HG03521 (cell line): Measurements from ENCODE around the gene USP46.

Experiments
- ATAC-seq: cut with Tn5 transposase; IDR thresholded peaks from one replicate; pipeline ENCODE4 v1.9.1; 2021; ENCODE audit warnings: mild to moderate bottlenecking, moderate library complexity; ENCODE audit not compliant: unreplicated experiment

Gene USP46

GRCh38 chr4:52622564-52622963, 36.5 kb downstream of the USP46 start:
- ATAC-seq = no peak

DNA sequence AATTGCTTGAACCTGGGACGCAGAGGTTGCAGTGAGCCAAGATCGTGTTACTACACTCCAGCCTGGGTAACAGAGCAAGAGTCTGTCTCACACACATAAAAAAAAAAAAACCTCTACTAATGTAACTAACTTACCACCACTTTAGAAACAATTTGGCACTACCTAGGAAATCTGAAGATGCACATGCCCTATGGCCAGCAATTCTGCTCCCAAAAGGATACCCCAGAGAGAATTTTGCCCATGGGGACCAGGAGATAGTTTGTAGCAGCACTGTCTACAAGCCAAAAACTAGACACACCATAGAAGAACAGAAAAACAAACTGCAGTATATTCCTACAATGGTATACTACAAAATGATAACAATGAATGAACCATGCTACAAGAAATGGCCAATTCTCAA, 37.5 kb downstream of the USP46 start:
- no peak for ATAC-seq

- no peak for ATAC-seq
These were observed 39.5 kb downstream of the USP46 start for GRCh38 chr4:52619591-52619931.

GRCh38 chr4:52618795-52619590, 40.1 kb downstream of the USP46 start:
- no peak for ATAC-seq

- ATAC-seq = no peak
These were observed 41.6 kb downstream of the USP46 start for GRCh38 chr4:52617336-52618020.

GRCh38 chr4:52614241-52614640, 44.9 kb downstream of the USP46 start:
- ATAC-seq = no peak

DNA sequence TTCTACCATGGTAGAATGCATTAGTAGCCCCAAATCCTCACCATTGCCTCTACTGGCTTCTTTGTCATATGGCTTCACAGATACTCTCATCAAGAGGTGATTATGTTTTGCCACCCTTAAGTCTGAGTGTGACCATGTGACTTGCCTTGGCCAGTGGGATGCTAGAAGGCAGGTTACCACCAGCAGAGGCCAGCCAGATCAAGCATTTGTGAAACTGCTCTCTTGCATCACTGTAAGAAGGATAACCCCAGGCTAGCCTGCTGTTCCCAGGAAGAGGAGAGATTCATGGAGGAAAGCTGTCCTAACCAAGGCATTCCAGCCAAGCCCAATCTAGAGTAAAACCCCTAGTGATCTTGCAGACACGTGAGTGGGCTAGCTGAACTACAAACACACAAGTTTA, 46.8 kb downstream of the USP46 start:
- no peak for ATAC-seq

- no peak for ATAC-seq
These were observed 48.0 kb downstream of the USP46 start for GRCh38 chr4:52611030-52611555.

DNA sequence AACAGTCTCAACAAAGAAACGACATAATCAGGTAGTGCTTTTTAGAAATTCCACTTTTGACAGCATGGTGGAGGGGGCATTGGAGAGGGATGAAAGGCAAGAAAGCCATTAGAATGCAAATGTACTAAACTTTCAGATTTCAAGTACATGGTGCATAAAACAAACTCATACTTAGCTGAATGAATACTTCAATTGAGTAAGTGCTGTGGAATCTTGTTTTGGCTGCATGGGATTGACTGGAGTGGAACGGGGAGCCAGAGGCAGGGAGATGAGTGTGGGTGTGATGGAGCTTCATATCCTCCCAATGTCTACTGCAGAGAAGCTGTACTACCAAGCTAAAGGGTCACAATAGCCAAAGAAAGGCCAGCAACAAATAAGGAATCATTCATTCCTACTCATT, 52.4 kb downstream of the USP46 start:
- ATAC-seq = no peak

GRCh38 chr4:52606040-52606439, 53.1 kb downstream of the USP46 start:
- no peak for ATAC-seq

DNA sequence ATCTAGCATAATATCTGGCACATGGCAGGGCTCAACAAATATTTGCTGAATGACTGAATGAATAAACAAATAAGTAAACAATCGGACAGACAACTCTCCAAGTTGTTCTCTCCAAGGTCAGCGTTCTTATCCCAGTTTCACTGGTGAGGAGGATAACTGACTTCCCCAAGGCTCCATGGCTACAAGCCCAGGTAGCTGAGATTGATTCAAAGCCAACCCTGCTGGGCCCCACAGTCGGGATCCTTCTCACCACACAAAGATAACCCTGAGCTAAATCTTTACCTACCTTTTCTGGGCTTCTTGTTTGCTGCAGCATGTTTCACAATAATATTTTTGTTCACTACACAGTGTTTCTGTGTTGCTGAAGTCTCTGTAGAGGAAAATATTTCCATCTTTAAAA, 54.9 kb downstream of the USP46 start:
- ATAC-seq = no peak

- ATAC-seq = no peak
These were observed 58.8 kb downstream of the USP46 start for GRCh38 chr4:52600275-52600674.

GRCh38 chr4:52595001-52595400, 64.1 kb downstream of the USP46 start:
- no peak for ATAC-seq

DNA sequence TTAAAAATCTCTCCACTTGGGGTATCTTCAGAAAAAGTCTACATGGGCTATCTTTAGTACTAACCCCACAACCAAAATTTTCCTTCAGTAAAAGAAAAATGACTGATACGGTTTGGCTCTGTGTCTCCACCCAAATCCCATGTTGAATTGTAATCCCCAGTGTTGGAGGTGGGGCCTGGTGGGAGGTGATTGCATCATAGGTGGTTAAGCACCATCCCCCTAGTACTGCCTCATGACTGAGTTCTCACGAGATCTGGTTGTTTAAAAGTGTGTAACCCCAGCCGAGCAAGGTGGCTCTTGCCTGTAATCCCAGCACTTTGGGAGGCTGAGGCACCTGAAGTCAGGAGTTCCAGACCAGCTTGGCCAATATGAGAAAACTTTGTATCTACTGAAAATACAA, 66.8 kb downstream of the USP46 start:
- no peak for ATAC-seq

DNA sequence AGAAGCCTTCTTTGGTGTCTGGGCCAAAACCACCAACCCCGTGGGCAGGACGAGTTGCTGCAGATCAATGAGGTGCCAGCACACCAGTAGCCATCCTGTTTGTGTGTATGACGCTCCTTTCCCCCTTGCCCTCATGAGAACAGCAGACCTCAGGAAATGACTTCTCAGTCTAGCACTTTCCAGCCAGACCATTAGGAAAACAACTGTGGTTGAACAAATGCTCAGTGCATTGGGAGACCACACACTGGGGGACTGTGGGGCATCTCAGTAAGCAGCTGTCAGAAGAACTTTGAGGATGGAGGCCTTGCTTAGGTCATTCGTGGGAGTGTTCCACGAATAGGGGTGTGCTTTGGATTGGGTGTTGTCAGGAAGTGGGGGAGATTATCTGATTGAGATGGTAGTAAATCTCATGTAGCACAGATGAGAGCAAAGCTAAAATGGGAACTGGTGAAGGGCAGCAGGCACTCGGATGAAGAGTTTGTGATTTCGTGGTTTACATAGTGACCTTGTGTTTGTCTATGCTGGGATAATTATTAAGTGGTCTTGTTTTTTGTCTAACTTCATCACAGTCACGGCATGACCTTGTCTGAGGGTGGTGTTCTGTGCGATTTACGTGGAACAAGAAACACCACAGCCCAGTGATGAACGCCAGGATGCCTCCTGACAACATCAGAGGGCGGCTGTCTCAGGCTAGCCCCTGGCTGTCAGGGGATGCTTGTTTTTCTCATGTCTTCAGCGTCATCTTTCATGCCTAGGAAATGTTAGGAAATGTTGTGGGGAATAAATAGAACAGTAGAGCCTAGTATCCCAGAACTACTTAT, 70.1 kb downstream of the USP46 start:
- ATAC-seq = no peak

DNA sequence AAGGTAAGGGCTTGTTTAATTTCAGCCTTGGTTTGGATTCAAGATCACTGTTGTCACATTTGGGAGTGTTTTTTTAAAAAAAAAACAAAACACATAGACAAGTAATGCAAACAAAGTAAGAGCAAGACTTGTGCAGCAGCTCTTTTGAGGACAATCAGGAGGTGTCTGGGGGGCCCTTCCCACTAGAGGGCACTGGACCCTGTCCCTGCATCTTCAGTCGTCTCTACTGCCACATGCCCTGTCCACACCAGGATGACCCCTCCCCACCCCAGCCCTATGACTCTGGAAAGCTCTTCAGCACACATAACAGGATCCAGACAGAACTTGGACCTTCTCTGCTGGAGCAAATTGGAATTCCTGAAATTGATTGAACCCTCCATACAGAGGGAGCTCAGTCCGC, 71.0 kb downstream of the USP46 start:
- no peak for ATAC-seq

GRCh38 chr4:52586069-52586468, 73.0 kb downstream of the USP46 start:
- ATAC-seq = no peak

DNA sequence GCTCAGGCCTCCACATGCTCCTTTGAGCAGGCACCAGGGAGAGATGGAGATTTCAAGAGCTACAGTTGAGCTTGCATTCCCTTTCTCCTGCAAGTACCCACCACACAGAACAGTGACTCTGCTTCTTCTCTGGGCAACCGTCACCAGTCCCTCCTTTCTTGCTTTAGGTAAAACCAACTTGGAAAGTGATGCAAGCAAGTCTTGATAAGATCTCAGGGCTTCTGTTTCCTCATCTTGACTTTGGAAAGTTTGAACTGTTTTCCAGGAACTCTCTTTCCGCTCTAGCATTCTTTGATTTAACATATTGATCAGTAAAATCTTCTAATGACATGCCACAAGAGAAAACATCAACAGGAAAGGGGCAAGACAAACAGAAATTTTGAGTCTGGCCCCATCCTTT, 73.7 kb downstream of the USP46 start:
- no peak for ATAC-seq

DNA sequence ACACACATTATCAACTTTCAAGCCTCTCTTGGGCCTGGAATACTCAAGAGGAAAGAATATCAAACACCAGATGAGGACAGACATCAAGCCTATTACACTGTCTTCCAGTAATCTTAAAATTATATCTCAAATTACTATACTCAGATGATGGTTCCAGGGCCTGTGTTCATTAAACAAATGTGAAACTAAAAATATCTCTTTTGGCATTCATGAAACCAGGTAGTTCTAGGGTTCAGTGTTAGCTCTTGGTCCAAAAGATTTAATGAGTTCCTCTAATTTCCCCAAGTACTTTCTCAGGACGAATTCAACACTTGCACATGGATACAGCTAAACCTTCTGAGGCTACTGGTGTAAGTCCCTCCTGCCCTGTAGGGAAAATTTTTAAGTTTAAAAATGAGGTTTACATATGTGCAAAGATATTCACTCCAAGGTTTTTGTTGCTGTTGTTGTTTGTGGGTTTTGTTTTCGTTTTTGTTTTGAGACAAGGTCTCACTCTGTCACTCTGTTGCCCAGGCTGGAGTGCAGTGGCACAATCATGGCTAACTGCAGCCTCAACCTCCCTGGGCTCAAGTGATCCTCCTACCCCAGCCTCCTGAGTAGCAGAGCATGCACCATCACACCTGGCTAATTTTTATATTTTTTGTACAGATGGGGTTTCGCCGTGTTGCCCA, 79.4 kb downstream of the USP46 start:
- no peak for ATAC-seq

DNA sequence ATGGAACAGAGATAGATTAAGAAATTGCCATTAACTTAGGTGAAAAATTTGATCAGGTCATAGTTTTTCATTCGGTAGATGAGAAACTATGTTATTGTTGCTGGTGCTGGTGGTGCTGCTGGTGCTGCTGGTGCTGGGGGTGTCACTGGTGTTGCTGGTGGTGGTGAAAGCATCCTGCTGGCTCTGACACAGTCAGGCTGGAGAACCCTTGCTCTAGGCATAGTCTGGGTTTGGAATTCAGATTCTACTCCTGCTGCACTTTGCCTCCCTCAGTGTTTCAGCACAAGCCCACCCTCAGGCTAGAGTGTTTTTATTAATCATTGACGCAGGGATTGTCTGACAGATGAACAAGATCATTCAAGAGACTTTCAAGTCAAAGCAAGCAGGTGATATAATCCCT, 80.2 kb downstream of the USP46 start:
- ATAC-seq = no peak

- ATAC-seq = no peak
These were observed 81.5 kb downstream of the USP46 start for GRCh38 chr4:52577624-52577962.
